B cell (primary cell): ENCODE measurements around the gene GSE1. TPM values are rescaled to one million over a fixed set of nuclear protein-coding genes. Genes with fewer than 3 reads are reported as not detected.

Experiments used
- ATAC-seq: fragments of 200-7000 bp; cut with Tn5 transposase; one replicate; pipeline ENCODE4 v1.10.0; 2021; ENCODE audit warnings: low read depth, mild to moderate bottlenecking, moderate number of reproducible peaks, moderate library complexity
- CTCF ChIA-PET: fragments of 350-600 bp; sonication (Branson Sonifier 250); formaldehyde crosslinking; loops from one replicate; lab custom pipeline; 2021; ENCODE audit warnings: antibody characterized with exemption, inconsistent platforms; lab: Charles Lee
- POLR2A ChIA-PET: fragments of 350-600 bp; sonication (Branson Sonifier 250); formaldehyde crosslinking; loops from one replicate; lab custom pipeline; 2021; ENCODE audit warnings: antibody characterized with exemption; lab: Charles Lee
- DNase-seq: peaks from one replicate; pipeline ENCODE4 v3.0.0; 2013
- H2AFZ ChIP-seq: 2 replicates; pipeline ENCODE4 v1.6.1; 2012; ENCODE audit warnings: mild to moderate bottlenecking, low read depth, low read length; ENCODE audit not compliant: insufficient read depth, poor library complexity, severe bottlenecking
- H3K27ac ChIP-seq, 2 donors: 1 replicate in 1 of 2; 2 replicates in 1 of 2; pipeline ENCODE4 v1.5.1; 2012 to 2013; ENCODE audit warnings: low read length in 2 of 2, mild to moderate bottlenecking in 2 of 2, moderate library complexity in 1 of 2
- H3K27me3 ChIP-seq, 4 experiments: fragments of 200-600 bp in 1 of 4; sonication (generic) in 1 of 4; replicated peaks in 1 of 4; 1 replicate in 2 of 4; 2 replicates in 2 of 4; pipeline versions ENCODE4 v1.6.1 to v1.7.0; 2013 to 2016; ENCODE audit warnings: low read length in 3 of 4, mild to moderate bottlenecking in 2 of 4, mixed read lengths in 1 of 4, moderate library complexity in 1 of 4; ENCODE audit not compliant: insufficient read depth in 4 of 4, control insufficient read depth in 3 of 4; ENCODE audit errors: control extremely low read depth in 1 of 4
- H3K36me3 ChIP-seq, 2 experiments: replicated peaks in 1 of 2; 1 replicate in 1 of 2; 2 replicates in 1 of 2; pipeline versions ENCODE4 v1.6.1 to v1.7.1; 2013; ENCODE audit warnings: low read length in 1 of 2; ENCODE audit not compliant: insufficient read depth in 2 of 2, control insufficient read depth in 1 of 2; ENCODE audit errors: control extremely low read depth in 1 of 2, extremely low read depth in 1 of 2
- H3K4me1 ChIP-seq, 2 donors: fragments of 200-600 bp in 1 of 2; sonication (generic) in 1 of 2; 1 replicate in 1 of 2; 2 replicates in 1 of 2; pipeline versions ENCODE4 v1.5.1 to v1.6.1; 2013 to 2017; ENCODE audit warnings: low read length in 2 of 2; ENCODE audit not compliant: control insufficient read depth in 2 of 2, insufficient read depth in 2 of 2
- H3K4me2 ChIP-seq: replicated peaks from 2 replicates; pipeline ENCODE3; 2012; ENCODE audit warnings: mild to moderate bottlenecking, low read depth, low read length; ENCODE audit not compliant: poor library complexity, severe bottlenecking
- H3K4me3 ChIP-seq, 5 experiments: fragments of 200-600 bp in 1 of 5; sonication (generic) in 1 of 5; 1 replicate in 3 of 5; 2 replicates in 2 of 5; pipeline versions ENCODE4 v1.5.1 to v1.7.0; 2011 to 2016; ENCODE audit warnings: low read length in 4 of 5, mild to moderate bottlenecking in 4 of 5, low read depth in 2 of 5, control low read depth in 1 of 5, moderate library complexity in 1 of 5; ENCODE audit not compliant: insufficient read depth in 1 of 5; ENCODE audit errors: control extremely low read depth in 1 of 5, extremely low read depth in 1 of 5
- H3K79me2 ChIP-seq: fragments of 200-600 bp; sonication (generic); one replicate; pipeline ENCODE4 v1.6.0; 2016; ENCODE audit warnings: low read length; ENCODE audit not compliant: control insufficient read depth, insufficient read depth
- H3K9ac ChIP-seq: fragments of 200-600 bp; sonication (generic); 2 replicates; pipeline ENCODE4 v1.6.1; 2017; ENCODE audit warnings: mild to moderate bottlenecking, low read length, moderate library complexity
- H3K9me3 ChIP-seq, 3 donors: one replicate each; pipeline versions ENCODE4 v1.6.1 to v1.7.1; 2013; ENCODE audit warnings: low read length in 2 of 3; ENCODE audit not compliant: control insufficient read depth in 2 of 3, insufficient read depth in 1 of 3; ENCODE audit errors: control extremely low read depth in 1 of 3
- H4K20me1 ChIP-seq: 2 replicates; pipeline ENCODE4 v1.6.0; 2012; ENCODE audit warnings: mild to moderate bottlenecking, low read length; ENCODE audit not compliant: insufficient read depth, control insufficient read depth, poor library complexity, severe bottlenecking
- H3K27ac Mint-ChIP-seq: one replicate; pipeline ENCODE4 v1.8.0; 2021; ENCODE audit warnings: mixed read lengths
- H3K27me3 Mint-ChIP-seq: one replicate; pipeline ENCODE4 v1.8.0; 2021; ENCODE audit warnings: mixed read lengths
- H3K4me1 Mint-ChIP-seq: one replicate; pipeline ENCODE4 v1.8.0; 2021; ENCODE audit warnings: mixed read lengths
- H3K4me3 Mint-ChIP-seq: one replicate; pipeline ENCODE4 v1.8.0; 2021; ENCODE audit warnings: mixed read lengths
- H3K9me3 Mint-ChIP-seq: one replicate; pipeline ENCODE4 v1.8.0; 2022; ENCODE audit warnings: mixed read lengths; ENCODE audit not compliant: insufficient read depth
- EZH2 ChIP-seq: IDR thresholded peaks from 2 replicates; pipeline ENCODE4 v1.6.1; 2012; ENCODE audit warnings: borderline replicate concordance, low read depth, mild to moderate bottlenecking, moderate library complexity, low read length; ENCODE audit not compliant: insufficient read depth, poor library complexity, severe bottlenecking
- WGBS: methylation state at CpG from one replicate; pipeline ENCODE4 v1.1.5; 2013; ENCODE audit warnings: missing lambda C conversion rate; ENCODE audit not compliant: insufficient coverage; 5-methylcytosine and 5-hydroxymethylcytosine counted together
- intact Hi-C: fragments of 100-400 bp; cut with micrococcal nuclease; formaldehyde crosslinking; loops from one replicate; pipeline ENCODE4 v1.10.0; 2022
- polyA plus RNA-seq: library from polyadenylated mRNA; depleted of rRNA; stranded (reverse); fragments of >200 nt; gene quantifications from 2 replicates; pipeline ENCODE4 v1.2.3, GENCODE V29; 2012
- total RNA-seq, 2 donors: library from RNA; stranded (reverse); fragments of 120-200 nt in 1 of 2; gene quantifications; 1 replicate in 1 of 2; 2 replicates in 1 of 2; pipeline versions ENCODE4 v1.2.3 to v1.2.4, GENCODE V29; 2013 to 2022
- TF ChIP-seq, protein P1 (sequence below): fragments of 200-600 bp; IDR thresholded peaks from one replicate; pipeline ENCODE4 v1.8.0; 2022; ENCODE audit warnings: antibody characterized with exemption, mild to moderate bottlenecking

Gene GSE1
- total and polyA plus RNA-seq, 2 donors (not counting 1 experiment from before 2014, with no cell fraction given) = 57.3 to 76.1 TPM

DNA sequence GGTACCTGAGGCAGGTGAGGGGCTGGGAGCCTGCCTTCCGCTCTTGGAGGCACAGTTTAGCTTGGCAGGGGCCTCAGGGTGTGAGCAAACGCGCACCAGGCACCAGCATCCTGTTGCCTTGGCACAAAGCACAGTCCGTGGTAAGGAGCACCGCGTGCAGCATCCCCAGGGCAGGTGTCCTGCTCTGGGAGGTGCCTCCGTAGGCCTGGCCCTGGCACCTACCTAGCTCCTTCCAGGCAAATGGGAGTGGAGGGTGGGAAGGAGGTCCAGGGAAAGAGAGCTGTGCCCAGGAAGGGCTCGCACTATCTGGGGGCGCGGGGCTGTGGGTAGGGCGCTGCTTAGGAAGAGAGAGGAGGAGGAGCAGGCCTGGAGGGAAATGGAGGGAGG is 3.1 kb upstream of the GSE1 start:
- H3K4me3 Mint-ChIP-seq = peak overlapping the region; percentile 90
- H3K27ac Mint-ChIP-seq = no peak overlapping the region
- H3K4me1 Mint-ChIP-seq = peaks cover 57% of the 10 kb centered on the region
- Histone ChIP-seq H4K20me1 (peaks cover 93% of the 10 kb centered on the region), H3K9ac (no peak overlapping the region), H3K9me3 (no peaks in the 10 kb centered on the region), H3K4me1 (peaks cover 48 to 56% of the 10 kb centered on the region in 2 donors), H3K27ac (no peak overlapping the region), H3K27me3 (no peaks in the 10 kb centered on the region), H3K79me2 (peaks cover 69% of the 10 kb centered on the region), H3K36me3 (no peaks in the 10 kb centered on the region), H3K4me3 (no peak overlapping the region), H3K4me2 (peak overlapping the region; percentile 99), H2AFZ (no peak overlapping the region)
- no peaks in the 10 kb centered on the region for H3K9me3 Mint-ChIP-seq
- WGBS = 30% methylated on average over 11 of the region's 11 CpGs
- intact Hi-C loops = loop anchor here (1.0 to 2.0 kb wide), 10 partner anchors 39 to 307 kb away; no protein-coding TSS in a partner anchor
- DNase-seq (no peak), ATAC-seq (no peak)
- no peaks in the 10 kb centered on the region for H3K27me3 Mint-ChIP-seq
- POLR2A ChIA-PET = interaction anchor here (0.6 to 1.8 kb wide), 3 partner anchors 34 to 56 kb away, joined by 3 to 8 read pairs (median 5); no protein-coding TSS in a partner anchor
- no peak for TF ChIP-seq EZH2
- TF ChIP-seq, protein P1, sequence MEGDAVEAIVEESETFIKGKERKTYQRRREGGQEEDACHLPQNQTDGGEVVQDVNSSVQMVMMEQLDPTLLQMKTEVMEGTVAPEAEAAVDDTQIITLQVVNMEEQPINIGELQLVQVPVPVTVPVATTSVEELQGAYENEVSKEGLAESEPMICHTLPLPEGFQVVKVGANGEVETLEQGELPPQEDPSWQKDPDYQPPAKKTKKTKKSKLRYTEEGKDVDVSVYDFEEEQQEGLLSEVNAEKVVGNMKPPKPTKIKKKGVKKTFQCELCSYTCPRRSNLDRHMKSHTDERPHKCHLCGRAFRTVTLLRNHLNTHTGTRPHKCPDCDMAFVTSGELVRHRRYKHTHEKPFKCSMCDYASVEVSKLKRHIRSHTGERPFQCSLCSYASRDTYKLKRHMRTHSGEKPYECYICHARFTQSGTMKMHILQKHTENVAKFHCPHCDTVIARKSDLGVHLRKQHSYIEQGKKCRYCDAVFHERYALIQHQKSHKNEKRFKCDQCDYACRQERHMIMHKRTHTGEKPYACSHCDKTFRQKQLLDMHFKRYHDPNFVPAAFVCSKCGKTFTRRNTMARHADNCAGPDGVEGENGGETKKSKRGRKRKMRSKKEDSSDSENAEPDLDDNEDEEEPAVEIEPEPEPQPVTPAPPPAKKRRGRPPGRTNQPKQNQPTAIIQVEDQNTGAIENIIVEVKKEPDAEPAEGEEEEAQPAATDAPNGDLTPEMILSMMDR = no peak
- CTCF ChIA-PET = interaction anchor here (0.8 to 8.4 kb wide), 27 partner anchors 9 to 302 kb away, joined by 3 to 81 read pairs (median 7); no protein-coding TSS in a partner anchor

DNA sequence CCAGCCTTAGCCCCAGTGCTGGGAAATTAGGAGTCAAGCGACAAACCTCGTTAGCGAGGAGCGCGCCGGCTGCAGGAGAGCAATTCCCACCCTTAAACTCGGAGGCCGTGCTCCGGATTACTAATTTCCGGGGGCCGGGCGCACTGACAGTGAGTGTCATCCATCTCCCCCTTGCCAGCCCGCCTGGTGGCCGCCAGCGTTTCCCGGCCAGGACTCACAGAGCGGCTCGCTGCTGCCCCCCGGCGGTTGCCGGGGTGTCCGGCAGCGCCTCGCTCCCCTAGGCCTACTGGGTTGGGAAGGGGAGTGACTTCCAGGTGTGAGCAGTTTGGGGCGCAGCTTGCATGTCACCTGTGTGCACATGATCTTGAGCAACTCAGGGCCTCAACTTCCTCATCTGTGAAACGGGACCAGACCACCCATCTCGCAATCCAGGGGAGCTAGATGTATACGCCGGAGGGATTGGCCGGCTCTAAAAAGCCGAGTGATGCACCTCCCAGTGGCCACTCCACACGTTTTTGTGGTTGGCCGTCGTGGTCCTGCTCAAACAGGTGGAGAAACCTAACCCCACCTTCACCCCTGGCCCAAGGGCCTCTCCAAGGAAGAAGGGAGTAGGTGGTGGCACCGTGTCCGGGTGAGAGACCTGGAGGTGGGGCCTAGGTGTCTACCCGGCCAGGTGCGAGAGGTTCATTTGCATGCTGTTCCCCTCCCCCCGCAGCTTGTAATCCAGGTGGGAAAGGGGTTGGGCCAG is 2.5 kb upstream of the GSE1 start:
- intact Hi-C loops = loop anchor here (1.0 to 2.0 kb wide), 10 partner anchors 39 to 307 kb away; no protein-coding TSS in a partner anchor

More for the DNA sequence above, 2.5 kb upstream of the GSE1 start:
- H3K9me3 Mint-ChIP-seq = no peaks in the 10 kb centered on the region
- H2AFZ ChIP-seq = no peak overlapping the region
- ChIA-PET CTCF (interaction anchor here (0.8 to 8.4 kb wide), 23 partner anchors 10 to 304 kb away, joined by 3 to 81 read pairs (median 9); no protein-coding TSS in a partner anchor), POLR2A (interaction anchor here (1.0 to 1.8 kb wide), 2 partner anchors 54 to 56 kb away, joined by 3 to 8 read pairs; no protein-coding TSS in a partner anchor)
- ATAC-seq = peak; percentile 53
- H3K9ac ChIP-seq = peak overlapping the region; percentile 60
- 4% methylated on average over 34 of the region's 39 CpGs for WGBS
- no peak overlapping the region for H3K27ac ChIP-seq
- peaks cover 93% of the 10 kb centered on the region for H4K20me1 ChIP-seq
- H3K27me3 Mint-ChIP-seq = no peaks in the 10 kb centered on the region
- H3K9me3 ChIP-seq = no peaks in the 10 kb centered on the region
- peak overlapping the region; percentile 90 for H3K4me3 Mint-ChIP-seq
- H3K4me1 ChIP-seq = peaks cover 54 to 62% of the 10 kb centered on the region in 2 donors
- no peaks in the 10 kb centered on the region for H3K27me3 ChIP-seq
- H3K27ac Mint-ChIP-seq = peak overlapping the region; percentile 87
- TF ChIP-seq EZH2 = no peak
- TF ChIP-seq, protein P1 = peak; percentile 96
- no peaks in the 10 kb centered on the region for H3K36me3 ChIP-seq
- H3K4me2 ChIP-seq = peak overlapping the region; percentile 99
- DNase-seq = peak; percentile 88
- peaks cover 59% of the 10 kb centered on the region for H3K4me1 Mint-ChIP-seq
- H3K4me3 ChIP-seq = peak overlapping the region in 4 of 5 experiments; percentile 22 to 71 (median 64)
- peaks cover 69% of the 10 kb centered on the region for H3K79me2 ChIP-seq
